Hematopoietic multipotent progenitor cell treated with erythropoietin and hydrocortisone succinate and interleukin-3 and kit ligand, for 15 days (in vitro differentiated cells): ENCODE data around the gene CYP27B1.
A peak's percentile ranks its signal among the peaks of the same experiment; 100 is the strongest.

Experiments used
- DNase-seq: peaks from one replicate; pipeline ENCODE4 v3.0.0-alpha.2; 2015; ENCODE audit warnings: low spot score

CYP27B1 gene

DNA sequence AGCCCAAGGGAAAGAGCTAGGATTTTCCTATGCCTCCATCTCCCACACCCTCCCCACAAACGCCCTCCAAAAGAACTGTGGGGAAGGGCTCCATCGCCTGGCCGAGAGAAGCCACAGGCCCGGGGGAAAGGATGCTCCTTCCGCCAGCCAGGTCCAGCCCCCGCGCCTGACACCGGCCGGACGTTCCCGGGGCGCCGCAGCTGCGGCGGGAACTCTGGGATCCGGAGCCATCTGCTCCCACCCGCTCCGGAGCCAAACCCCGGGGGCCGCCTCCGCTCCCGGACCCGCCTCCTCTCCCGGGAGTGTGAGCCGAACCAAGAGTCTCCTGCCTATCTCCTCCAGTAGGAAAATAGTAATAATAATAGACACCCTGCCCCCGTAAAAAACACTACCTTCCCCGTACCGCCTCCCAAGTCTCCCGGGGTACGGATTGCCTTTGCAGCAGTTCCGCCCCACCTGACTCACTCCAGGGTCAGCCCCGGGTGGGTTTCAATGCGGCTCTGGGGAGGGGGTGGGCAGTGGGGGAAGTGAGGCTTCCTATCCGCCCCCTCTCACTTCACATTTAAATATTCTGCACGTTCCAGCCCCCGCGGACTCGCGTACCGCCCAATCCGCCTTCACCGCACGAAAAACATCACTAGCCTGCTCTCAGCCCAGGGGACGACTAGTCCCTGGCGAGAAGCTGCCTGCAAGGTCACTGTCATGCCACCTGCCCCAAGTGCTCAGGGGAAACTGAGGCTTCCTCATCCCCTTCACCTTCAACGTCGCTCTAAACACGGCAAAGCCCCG, 30.7 kb downstream of the CYP27B1 start:
- no peak for DNase-seq

DNA sequence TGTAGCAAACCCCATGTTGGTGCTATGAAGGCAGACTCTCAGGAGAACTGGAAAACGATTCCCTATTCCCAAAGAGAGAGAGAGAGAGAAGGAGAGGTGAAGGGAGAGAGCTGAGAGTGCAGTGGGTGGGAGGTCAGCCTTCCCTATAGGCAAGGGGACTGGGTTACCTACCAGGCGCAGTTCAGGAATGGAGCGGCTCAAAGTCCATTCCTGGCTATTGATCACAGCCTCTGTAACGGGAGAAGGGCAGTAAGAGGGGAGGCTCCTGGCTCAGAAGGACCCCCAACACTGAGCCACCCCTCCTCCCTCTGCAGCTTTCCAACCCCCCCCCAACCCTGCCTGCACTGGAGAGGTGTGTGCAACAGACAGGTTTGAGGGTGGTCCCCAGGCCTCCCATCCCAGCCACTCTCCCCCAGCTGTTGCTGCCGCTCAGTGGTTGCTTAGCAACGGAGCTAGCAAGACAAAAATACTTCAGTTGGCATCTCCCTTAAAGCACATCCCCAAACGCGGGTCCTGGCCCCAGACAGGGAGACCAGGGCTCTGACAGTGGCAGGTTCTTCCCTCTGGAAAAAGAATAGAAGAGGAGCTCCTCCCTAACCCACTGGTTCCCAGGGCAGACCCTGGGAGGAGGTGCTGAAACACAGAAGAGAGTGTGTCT, 31.6 kb downstream of the CYP27B1 start:
- DNase-seq = no peak

DNA sequence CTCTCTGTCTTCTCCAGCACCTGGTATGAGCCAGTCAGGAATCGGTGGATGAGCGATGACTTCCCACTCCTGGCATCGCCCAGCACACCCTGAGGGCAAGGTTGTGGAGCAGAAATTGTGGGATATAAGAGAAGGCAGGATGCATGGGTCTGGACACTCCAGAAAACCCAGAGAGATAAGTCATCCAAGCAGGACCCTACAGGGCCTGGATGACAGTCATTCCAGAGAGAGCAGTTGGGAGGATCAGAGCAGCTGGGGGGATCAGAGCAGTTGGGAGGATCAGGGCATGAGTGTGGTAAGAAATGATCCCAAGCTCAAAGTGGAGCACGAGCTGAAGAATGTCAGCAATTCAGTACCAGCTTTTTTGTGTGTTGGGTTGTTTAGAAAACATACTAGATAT, 32.3 kb downstream of the CYP27B1 start:
- no peak for DNase-seq

DNA sequence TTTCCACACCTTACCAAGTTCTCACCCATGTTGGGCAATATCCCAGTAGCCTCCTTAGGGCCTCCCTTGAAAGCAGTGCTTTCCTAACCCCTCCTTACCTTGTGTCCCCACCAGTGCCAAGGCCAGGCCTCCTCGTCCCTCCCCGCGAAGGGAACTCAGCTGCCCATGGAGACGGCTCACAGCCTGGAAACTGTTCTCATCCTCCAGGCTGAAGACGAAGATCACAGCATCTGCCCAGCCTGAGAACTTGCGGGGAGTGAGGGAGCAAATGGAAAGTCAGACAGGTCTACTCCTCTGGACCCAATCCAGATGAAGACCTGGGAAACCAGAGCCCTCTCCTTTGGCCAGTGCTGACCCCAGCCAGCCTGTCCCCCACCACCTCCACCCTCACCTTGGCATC, 33.0 kb downstream of the CYP27B1 start:
- no peak for DNase-seq

GRCh38 chr12:57732726-57733593, 33.9 kb downstream of the CYP27B1 start:
- DNase-seq = no peak

DNA sequence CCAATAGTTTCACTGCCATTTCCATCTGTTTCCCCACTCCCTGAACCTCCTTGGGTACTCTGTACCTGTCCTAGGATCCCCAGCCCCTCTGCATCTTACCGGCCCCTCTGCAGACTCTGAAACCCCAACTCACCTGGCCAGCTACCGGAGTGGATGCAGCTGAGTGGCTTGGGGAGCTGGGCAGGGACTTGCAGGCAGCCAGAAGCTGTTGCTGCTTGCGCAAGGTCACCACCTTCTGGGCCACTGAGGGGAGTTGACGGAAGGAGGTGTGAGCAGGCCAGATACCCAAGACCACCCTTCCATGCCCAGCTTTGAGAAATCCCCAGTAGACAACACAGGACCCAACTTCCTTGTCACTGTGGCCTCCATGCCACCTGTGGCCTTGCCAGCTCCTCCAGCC, 34.6 kb downstream of the CYP27B1 start:
- no peak for DNase-seq

DNA sequence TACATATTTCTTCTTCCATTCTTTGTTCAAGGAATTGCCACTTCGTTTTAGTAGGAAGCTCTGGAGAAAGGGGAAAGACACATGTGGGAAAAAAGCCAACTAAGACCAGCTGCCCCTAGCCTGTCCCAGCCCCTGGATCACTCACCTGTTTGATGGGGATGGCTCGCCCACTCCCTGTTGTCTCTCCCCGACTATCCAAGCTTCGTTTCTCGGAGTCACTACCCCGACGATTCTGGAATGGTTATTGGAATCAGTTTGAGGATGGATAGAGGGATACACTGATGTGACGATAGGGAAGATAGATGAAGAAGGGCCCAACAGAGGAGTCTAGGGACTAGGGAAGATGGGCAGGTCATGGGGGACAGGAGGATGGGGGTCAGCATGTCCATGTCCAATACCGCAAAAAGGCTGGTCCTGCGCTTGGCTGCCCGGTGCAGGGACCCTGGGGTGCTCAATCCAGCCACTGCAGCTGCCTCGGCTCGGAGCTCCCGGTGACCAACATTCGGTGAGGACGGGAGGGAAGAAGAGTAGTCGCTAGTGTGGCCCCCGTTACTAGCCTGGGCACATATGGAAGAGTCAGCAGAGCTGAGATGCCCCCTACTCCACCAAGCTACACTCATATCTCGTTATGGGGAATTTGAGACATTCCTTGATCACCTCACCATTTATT, 35.3 kb downstream of the CYP27B1 start:
- no peak for DNase-seq

- DNase-seq = no peak
Measured at GRCh38 chr12:57730336-57731067, 36.4 kb downstream of the CYP27B1 start.

DNA sequence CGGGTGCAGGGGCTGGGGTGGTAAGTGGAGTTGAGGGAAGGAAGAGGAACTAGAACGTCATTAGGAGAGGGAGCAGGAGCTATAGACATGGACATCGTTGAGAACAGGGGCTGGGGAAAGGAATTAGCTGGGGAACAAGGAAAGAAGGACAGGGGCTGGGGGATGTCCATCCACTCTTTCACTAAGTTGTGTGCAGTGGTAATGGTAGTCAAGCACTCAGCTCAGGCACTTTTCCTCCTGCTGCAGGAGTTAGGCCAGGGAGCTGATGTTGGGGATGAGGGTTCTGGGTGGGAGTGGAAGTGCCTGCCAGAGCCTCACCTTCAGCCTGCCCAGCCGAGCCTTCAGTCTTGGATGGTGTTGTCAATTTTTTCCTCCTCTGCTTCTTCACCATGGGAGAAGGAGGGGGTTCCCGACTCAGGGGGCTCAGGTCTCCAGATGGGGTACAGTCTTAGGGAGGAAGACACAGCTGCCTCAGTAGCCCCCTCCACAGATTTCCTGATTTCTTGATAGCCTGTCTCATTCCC, 37.5 kb downstream of the CYP27B1 start:
- DNase-seq = no peak

- DNase-seq = no peak
Measured at GRCh38 chr12:57727758-57728395, 39.0 kb downstream of the CYP27B1 start.

DNA sequence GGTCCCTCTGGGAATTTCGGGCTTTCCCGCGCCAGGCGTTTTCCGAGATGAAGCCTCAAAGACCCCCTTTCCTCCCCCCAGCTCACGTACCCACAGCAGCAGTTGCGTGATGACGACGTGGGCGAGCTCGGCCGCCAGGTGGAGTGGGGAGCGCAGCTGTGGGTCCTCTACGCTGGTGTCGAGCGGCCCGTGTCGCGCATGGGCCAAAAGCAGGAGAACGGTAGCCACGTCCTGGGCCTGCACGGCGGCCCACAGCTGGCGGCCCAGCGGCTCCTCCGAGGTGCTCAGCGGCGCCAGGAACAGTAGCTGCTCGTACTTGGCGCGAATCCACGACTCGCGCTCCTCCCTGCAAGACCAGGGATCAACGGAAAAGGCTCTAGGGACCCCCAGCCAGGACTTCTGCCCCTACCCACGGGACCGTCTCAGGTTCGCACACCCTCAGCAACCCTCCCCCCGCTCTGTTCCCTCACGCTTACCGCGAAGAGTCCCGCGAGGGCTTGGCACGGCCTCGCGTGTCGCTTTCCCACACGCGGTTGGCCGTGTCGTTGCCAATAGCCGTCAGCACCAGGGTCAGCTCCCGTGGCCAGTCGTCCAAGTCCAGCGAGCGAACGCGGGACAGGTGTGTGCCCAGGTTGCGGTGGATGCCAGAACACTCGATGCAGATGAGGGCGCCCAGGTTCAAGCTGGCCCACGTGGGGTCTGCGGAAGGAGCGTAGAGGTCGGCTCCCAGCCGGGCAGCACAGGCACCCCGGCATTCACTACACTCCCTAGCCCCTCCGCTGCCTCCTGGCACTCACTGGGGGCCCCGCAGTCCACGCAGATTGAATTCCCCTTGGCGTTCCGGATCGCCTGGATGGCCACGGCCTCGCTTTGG, 39.8 kb downstream of the CYP27B1 start:
- no peak for DNase-seq

GRCh38 chr12:57726151-57726883, 40.6 kb downstream of the CYP27B1 start:
- DNase-seq = peak; percentile 15

- no peak for DNase-seq
Measured at GRCh38 chr12:57725851-57726150, 41.1 kb downstream of the CYP27B1 start.

GRCh38 chr12:57724936-57725740, 41.7 kb downstream of the CYP27B1 start:
- no peak for DNase-seq

- DNase-seq = no peak
Measured at GRCh38 chr12:57724003-57724935, 42.6 kb downstream of the CYP27B1 start.

DNA sequence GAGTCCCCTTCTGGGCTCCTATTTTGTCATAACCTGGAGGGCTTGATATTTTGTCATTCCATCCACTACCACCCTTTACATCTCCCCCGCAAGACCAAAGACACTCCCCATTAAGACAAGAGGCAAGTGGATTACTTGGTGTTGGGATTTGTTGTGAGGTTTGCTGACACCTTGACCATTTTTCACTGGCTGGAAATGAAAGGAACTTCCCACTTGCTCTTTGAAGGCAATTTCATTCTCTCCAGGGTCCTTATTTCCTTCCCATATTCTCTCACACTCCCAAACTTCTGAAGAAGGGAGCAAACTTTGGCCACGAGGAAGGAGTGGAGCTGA, 43.3 kb downstream of the CYP27B1 start:
- no peak for DNase-seq
